HG03457 (cell line): ENCODE results near the gene CEP43.

Source experiments
- ATAC-seq: cut with Tn5 transposase; IDR thresholded peaks from one replicate; pipeline ENCODE4 v1.9.1; 2021; ENCODE audit warnings: moderate number of reproducible peaks; ENCODE audit not compliant: unreplicated experiment

CEP43 gene

DNA sequence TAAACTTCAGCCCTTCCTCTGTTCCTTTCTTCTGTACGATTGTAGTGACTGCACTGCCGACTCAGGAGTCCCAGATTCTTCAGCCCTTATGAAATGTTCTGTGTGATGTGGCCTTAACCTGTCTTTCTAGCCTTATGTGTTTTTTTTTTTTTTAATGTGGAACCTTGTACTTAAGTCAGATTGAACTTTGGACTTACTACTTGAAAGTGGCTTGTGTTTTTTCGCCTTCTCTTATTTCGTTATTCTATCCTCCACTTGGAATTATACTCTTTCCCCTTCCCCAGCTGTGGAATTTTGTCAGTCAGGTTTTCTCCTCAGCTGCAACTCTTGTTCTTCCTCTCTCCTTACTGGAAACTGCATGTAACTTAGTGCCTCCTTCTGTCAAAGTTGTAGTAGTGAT lies 8.8 kb downstream of the CEP43 start:
- ATAC-seq = no peak

DNA sequence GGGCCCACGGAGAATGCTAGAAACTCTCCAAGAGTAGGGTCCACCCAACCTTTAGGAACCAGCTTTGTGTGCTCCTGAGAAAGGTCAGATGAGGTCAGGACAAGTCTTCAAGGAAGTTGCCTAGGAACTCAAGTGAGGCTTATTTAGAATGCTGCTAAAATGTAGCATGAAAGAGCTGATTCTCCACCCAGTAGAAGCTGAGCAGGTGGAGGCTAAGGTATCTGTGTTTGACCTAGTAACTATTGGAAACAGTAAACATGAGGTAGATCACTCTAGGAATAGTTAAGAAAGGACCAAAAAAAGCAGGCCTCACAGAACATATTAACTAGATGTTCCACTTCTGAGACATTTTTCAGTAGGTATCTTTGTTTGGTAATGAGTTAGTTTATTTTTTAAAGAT lies 13.9 kb downstream of the CEP43 start:
- no peak for ATAC-seq

DNA sequence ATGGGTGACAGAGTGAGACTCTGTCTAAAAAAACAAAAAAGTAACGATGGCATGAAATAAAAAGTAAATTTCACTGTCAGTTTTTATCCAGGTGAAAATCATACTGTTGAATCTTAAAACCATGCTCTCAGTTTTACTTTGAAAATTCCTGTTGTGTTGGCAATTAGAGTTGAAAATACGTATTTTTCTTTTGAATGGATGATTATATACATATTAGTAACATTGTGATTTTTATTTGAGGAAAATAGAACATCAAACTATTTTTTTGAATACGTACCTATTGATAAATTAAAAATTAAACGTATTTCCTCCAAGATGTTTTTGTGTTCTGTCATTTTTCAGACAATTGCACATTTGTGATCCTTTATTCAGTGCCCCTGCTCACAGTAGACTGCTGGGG lies 14.7 kb downstream of the CEP43 start:
- ATAC-seq = no peak

DNA sequence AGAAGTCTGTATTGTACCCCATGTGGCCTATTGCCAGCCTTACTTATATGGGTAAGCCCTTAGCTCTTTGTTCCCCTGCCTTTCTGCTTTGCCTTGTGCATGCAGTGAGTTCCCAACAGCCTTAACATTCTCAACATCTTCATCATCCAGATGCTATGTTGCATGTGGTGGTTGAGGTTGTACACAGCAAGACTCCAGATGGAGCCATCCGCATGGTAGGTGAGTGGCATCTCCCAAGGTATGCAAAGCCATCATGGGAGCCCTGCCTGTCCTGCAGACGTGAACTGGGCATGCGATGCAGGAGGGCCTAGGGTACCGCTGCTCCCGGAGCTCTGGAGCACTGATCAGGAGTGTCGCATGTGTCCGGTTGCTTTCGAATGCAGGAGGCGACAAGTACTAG lies 16.1 kb downstream of the CEP43 start:
- ATAC-seq = no peak

DNA sequence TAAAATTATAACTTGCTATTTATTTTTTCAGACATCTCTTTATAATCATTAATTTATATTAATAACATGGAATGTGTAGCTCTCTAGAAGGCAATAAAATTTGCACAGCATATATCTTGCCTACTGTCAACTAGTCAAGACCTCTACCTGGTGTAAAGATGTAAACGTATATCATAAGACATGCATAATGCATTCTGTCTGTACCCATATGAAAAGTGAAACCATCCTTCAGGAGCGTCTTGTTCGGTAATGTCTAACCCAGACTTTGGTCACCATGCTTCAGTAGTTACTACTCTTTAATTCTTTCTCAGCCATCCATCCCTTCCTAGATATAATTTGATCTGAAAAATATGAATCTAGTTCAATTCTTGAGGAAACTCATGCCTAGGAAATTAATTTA lies 21.0 kb downstream of the CEP43 start:
- no peak for ATAC-seq

DNA sequence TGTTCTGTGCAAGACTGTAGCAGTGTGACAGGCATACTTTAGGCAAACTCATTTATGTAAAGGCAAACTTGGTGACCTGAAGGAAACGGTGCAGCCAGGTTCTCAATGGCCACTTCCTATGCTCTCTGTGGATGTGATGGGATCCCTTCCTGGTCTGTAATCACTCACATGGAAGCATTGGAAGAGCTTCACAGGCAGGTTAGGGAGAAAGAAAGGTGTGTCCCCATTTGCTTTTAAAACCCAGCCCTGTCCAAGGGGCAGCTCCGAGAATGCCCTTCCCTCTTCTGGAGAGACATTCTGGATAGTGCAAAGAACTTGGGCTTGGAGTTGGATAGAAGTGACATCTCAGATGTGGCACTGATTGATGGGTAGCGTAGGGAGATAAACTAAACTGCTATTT lies 28.1 kb downstream of the CEP43 start:
- ATAC-seq = no peak

DNA sequence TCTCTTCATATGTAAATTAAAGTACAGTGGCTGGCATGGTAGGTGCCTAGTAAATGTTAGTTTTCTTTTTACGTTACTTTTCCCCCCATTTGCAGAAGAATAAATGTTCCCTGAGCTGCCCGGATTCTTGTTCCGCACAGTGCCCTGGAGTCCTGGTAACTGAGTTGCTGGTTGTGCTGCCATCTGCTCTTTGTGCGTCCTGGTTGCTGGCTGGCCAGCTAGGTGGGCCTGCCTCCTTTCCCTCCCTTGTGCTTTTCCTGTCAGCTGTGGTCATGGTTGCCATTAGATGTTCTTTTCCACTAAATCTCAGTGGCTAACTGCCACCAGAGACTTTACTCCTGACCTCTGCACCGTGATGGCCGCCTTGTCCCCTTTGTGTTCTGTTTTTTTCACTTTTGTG lies 28.6 kb downstream of the CEP43 start:
- ATAC-seq = no peak

DNA sequence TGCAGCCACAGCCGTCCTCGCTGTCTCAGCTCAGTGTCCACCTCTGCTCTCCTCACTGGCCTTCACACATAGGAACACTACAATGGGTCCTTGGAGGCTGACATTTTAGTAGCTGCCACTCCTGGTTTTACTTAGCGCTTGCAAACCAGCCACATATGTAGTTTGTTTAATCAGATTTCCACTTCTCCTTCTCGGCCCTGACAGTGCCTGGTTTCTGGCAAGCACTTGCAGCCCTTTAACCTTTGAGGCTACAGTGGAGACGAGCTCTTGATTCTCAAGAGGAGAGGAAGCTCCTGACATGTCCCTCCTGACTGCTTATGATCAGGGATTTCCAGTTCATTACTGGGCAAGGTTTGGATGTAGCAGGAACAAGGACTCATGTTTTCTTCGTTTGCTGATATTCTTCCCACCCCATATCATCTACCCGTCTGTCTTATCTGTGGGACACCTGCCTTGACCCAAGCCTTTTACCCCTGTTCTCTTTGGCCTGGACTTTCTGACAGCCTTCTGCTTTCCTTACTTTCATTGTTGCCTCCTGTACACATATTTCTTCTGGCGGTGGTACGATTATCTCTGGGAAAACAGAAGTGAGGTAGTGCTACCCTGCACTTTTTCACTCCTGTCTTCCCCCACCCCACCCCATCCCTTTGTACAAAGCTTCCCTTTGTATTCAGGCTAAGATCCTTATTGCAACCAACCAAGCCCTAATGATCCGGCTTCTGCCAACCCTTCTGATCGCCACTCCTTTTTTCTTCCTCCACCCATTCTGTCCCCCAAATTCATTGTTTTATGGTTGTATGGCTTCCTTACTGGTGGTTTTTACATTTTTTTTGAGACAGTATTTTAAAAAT lies 31.2 kb downstream of the CEP43 start:
- ATAC-seq = no peak

DNA sequence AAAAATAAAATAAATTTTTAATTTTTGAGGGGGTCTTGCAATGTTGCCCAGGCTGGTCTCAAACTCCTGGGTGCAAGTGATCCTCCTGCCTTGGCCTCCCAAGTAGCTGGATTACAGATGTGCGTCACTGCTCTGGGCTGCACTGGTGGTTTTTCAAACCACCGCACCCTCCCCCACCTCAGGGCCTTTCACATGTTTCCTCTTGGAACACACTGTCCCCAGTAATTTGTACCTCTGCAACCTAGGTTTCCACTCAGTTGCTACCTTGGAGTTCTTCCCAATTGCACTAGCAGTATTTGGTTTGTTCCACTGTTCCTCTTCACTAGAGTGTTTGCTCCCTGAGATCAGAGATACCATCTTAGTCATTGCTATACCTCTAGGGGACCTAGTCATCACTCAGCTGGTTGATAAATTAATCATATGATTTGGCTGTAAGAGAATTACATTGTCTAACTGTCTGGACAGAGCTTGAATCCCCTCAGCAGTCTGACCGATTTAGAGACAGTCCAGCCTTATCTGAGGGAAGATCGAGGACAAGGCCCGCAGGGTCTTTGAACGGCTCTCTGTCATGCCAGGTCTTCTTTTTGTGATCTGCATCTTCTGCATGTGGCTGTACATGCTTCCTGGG lies 32.0 kb downstream of the CEP43 start:
- ATAC-seq = no peak

DNA sequence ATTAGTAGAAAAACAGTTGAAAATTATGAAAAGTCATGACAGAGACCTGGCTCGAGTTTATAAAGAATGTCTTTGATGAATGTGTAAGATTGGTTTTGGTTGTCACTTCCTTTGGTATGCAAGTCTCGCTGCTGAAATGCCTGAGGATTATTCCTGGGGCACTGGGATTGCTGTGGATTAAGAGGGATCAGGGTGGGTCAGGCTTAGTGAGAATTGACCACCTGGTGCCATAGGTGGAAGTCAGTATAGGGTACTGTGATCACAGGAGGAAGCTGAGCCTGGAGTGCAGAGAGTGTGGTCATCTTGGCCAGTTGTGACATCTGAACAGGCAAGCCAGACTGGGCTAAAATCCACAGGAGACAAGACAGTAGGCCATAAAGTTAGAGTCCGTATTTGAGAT lies 34.9 kb downstream of the CEP43 start:
- ATAC-seq = no peak

DNA sequence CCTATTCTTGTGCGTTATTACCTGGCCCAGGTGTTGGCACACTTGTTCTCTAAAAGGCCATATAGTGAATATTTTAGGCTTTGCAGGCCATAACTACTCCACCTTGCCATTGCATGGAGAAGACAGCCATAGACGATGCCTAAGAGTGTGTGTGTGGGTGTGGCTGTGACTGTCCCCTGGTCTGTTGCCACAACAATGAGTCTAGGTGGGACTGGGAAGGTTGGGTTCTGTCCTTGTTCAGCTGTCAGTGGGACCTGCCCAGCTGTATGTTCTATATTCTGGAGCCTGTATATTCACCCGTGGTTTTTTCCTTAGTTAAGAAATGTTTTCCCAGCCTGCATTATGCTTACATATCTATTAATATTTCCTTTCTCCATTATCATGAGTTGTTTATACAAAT lies 38.6 kb downstream of the CEP43 start:
- no peak for ATAC-seq

DNA sequence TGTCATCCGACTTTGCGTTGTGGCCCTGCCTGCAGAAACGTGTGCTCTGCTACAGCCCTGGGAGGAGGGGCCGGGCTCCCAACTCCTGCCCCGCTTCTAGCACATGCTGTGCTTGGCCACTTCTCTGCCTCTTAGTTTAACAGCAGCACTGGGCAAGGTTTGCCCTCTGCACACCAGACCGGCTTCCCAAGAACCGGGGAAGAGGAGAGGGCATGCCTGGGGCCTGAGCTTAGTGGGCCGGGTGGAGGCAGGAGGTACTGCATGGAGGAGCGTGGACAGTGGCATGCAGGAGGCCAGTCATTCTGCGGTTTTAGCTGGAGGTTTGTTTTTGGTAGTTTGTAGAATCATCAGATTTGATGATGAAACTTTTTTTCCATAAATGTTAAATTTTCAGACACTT lies 45.5 kb downstream of the CEP43 start:
- no peak for ATAC-seq

DNA sequence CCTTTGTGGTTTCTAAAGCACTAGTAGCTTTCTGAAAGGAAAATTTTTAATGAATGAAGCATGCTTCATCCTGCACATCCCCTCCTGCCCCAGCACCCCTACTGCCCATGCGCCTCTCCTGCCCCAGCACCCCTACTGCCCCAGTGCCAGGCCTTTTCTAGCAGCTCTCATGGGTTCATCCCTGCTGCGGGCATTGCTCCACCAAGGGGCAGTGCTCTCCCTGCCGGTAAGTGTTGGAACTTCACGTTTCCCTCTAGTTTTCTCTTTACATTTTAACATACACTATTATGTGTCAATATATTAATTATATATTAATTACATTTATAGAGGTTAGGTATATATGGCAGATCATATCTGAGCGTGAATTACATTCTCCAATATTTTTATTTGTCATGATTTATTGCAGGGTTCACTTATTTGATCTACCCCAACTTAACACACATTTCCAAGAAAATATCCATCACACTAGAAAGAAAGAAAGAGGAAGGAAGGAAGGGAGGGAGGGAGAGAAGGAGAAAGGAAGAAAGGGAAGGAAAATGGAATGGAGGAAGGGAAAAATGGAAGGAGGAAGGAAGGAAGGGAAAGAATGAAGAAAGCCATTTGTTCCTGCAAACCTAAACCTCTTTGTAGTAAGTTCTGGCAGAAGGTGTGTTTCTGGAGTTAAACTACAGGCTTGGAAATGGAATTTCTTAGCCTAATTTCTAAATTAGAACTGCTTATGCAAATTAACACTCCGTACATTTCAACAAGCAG lies 46.8 kb downstream of the CEP43 start:
- ATAC-seq = no peak

DNA sequence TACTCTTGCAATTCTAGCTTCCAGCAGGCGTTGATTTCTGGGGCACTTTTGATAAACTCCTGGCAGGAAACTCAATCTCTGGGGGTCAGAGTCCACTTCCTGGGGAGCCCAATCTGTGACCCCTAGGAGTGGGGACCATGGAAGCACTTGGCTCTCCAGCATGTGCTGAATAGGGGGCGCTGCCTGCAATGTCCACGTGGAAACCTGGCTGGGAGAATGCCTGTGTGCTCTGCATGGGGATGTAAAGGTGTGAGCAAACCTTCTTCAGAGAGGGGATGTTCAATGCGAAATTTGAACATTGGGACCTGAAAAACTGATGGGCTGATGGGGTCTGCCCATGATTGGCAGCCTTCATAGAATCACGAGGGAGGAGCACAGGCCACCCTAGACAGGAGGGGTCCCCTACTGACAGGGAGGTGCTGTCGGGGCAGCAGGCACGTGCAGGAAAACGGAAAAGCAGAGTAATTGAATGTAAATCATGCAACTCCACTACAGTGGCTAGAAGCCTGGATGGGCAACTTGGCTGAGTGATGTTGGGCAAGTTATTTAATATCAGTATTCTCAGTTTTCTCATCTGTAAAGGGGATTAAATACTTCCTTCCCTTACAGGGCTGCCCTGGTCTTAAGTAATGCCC lies 47.8 kb downstream of the CEP43 start:
- ATAC-seq = no peak

DNA sequence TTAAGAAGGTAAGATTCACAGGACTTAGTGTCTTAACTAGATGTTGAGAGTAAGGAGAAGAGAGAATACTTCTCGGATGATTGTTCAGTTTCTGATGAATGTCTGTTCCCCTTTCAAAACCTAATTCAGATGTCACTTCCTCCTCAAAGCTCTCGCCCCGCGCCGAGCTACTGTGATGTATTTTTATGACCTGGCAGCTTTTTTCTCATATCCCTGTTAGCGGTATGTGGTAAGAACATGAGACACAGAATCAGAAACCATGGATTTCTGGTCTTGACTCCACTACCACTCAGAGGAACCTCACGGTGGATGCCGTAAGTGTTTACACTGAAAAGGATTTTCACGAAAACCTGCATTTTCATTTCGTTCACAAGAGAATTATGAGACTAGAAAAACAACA lies 48.4 kb downstream of the CEP43 start:
- peak; percentile 72 for ATAC-seq
